SK-N-SH treated with all-trans-retinoic acid at 6 μM for 48 hours (cell line): Measurements from ENCODE around the gene BMP10.

Source experiments
- ISL1 ChIP-seq: fragments of 250-450 bp; sonication (Bioruptor Pico); IDR thresholded peaks from 2 replicates; pipeline ENCODE4 v2.1.2; 2022; ENCODE audit warnings: mild to moderate bottlenecking, moderate library complexity
- OSR1 ChIP-seq: fragments of 250-450 bp; sonication (Bioruptor Pico); IDR thresholded peaks from 2 replicates; pipeline ENCODE4 v1.8.0; 2022; ENCODE audit warnings: moderate library complexity, mild to moderate bottlenecking, inconsistent platforms
- ZNF565 ChIP-seq: fragments of 450-650 bp; formaldehyde crosslinking; conservative IDR thresholded peaks from 2 replicates; pipeline ENCODE4 v1.5.0; 2020; ENCODE audit warnings: low read depth, mild to moderate bottlenecking, moderate library complexity

DNA sequence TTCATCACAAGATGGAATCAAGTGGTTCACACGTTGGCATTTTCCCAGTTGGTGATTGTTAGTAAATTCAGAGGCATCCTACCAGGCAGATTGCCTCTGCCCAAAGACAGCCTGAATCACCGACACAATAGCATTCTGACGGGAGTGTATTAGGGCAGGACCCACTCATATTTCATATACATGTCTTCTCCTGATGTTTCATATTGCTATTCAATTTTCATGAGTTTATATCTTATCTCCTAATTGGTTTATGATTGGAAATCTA, 14.5 kb upstream of the BMP10 start:
- no peak for TF ChIP-seq ZNF565 (CRISPR knock-in tag)
- no peak for TF ChIP-seq OSR1 (CRISPR knock-in tag)
- no peak for TF ChIP-seq ISL1 (CRISPR knock-in tag)
